HepG2 (cell line): ENCODE results near the gene DNAJB2. TPM values are rescaled to one million over a fixed set of nuclear protein-coding genes. Genes with fewer than 3 reads are reported as not detected.

ENCODE experiments used
- AGO2 ChIP-seq: fragments of 200-400 bp; formaldehyde crosslinking; optimal IDR thresholded peaks from 2 replicates; pipeline ENCODE3; 2017; ENCODE audit warnings: mild to moderate bottlenecking, low read depth, low read length, moderate library complexity
- ASH2L ChIP-seq: fragments of 300-600, 200-600 bp; sonication (generic); IDR thresholded peaks from 2 replicates; pipeline ENCODE4 v1.7.0; 2017; ENCODE audit warnings: low read depth, mild to moderate bottlenecking, moderate library complexity, mixed read lengths, low read length; ENCODE audit not compliant: insufficient read length
- ESRRA ChIP-seq: sonication (generic); formaldehyde crosslinking; IDR thresholded peaks from 2 replicates; pipeline ENCODE4 v1.5.1; 2020; ENCODE audit warnings: mild to moderate bottlenecking, low read depth, missing genetic modification reagents
- GABPB1 ChIP-seq: IDR thresholded peaks from 2 replicates; pipeline ENCODE4 v1.6.1; 2016; ENCODE audit warnings: mild to moderate bottlenecking, missing genetic modification reagents, moderate library complexity, missing compliant biosample characterization
- HMGA1 ChIP-seq: sonication (generic); formaldehyde crosslinking; conservative IDR thresholded peaks from 2 replicates; pipeline ENCODE4 v1.4.0; 2020; ENCODE audit warnings: missing genetic modification reagents
- HNF4A ChIP-seq: sonication (generic); formaldehyde crosslinking; IDR thresholded peaks from 2 replicates; pipeline ENCODE4 v1.4.0; 2020; ENCODE audit warnings: missing genetic modification reagents
- IKZF4 ChIP-seq: sonication (generic); formaldehyde crosslinking; IDR thresholded peaks from 2 replicates; pipeline ENCODE4 v1.5.1; 2020; ENCODE audit warnings: borderline replicate concordance, mild to moderate bottlenecking, low read depth, missing genetic modification reagents; ENCODE audit errors: not compliant biosample characterization
- KLF15 ChIP-seq: sonication (generic); formaldehyde crosslinking; IDR thresholded peaks from 2 replicates; pipeline ENCODE4 v1.8.1; 2023; ENCODE audit warnings: borderline replicate concordance, mild to moderate bottlenecking, inconsistent platforms, missing genetic modification reagents, mixed read lengths
- MIER2 ChIP-seq: IDR thresholded peaks from 2 replicates; pipeline ENCODE4 v1.6.1; 2016; ENCODE audit warnings: missing biosample characterization, missing genetic modification reagents
- MXD1 ChIP-seq: sonication (generic); formaldehyde crosslinking; IDR thresholded peaks from 2 replicates; pipeline ENCODE4 v1.4.0; 2020; ENCODE audit warnings: mild to moderate bottlenecking, missing genetic modification reagents
- NCOA1 ChIP-seq: sonication (generic); formaldehyde crosslinking; IDR thresholded peaks from 2 replicates; pipeline ENCODE4 v1.9.0; 2021; ENCODE audit warnings: missing genetic modification reagents
- NFIC ChIP-seq: IDR thresholded peaks from 2 replicates; pipeline ENCODE4 v1.6.1; 2012; ENCODE audit warnings: mild to moderate bottlenecking, low read length, inconsistent platforms
- RARG ChIP-seq: sonication (generic); formaldehyde crosslinking; IDR thresholded peaks from 2 replicates; pipeline ENCODE4 v1.4.0; 2020; ENCODE audit warnings: low read depth, mild to moderate bottlenecking, missing genetic modification reagents
- SP4 ChIP-seq: sonication (generic); formaldehyde crosslinking; IDR thresholded peaks from 2 replicates; pipeline ENCODE4 v1.8.1; 2023; ENCODE audit warnings: mild to moderate bottlenecking, missing genetic modification reagents
- ZBTB34 ChIP-seq: sonication (generic); formaldehyde crosslinking; IDR thresholded peaks from 2 replicates; pipeline ENCODE4 v1.8.0; 2022; ENCODE audit warnings: mild to moderate bottlenecking, missing genetic modification reagents
- ZBTB49 ChIP-seq: sonication (generic); formaldehyde crosslinking; IDR thresholded peaks from 2 replicates; pipeline ENCODE4 v1.4.0; 2020; ENCODE audit warnings: missing genetic modification reagents, borderline replicate concordance
- ZFP41 ChIP-seq: sonication (generic); formaldehyde crosslinking; IDR thresholded peaks from 2 replicates; pipeline ENCODE4 v1.4.0; 2020; ENCODE audit warnings: mild to moderate bottlenecking, missing genetic modification reagents, borderline replicate concordance
- ZNF205 ChIP-seq: IDR thresholded peaks from 2 replicates; pipeline ENCODE4 v1.6.1; 2018; ENCODE audit warnings: missing biosample characterization, missing genetic modification reagents
- ZNF44 ChIP-seq: sonication (generic); formaldehyde crosslinking; IDR thresholded peaks from 2 replicates; pipeline ENCODE4 v1.5.1; 2020; ENCODE audit warnings: mild to moderate bottlenecking, missing genetic modification reagents
- ZNF639 ChIP-seq: conservative IDR thresholded peaks from 2 replicates; pipeline ENCODE4 v1.6.1; 2018; ENCODE audit warnings: missing genetic modification reagents
- polyA plus RNA-seq, 8 experiments: library from polyadenylated mRNA; depleted of rRNA in 3 of 8; stranded (reverse) in 7 of 8; unstranded in 1 of 8; fragments of >200 nt; fragmentation: Illumina TruSeq in 4 of 8; extraction: Trizol in 4 of 8; gene quantifications; 2 replicates each; pipeline versions ENCODE4 v1.2.1 to v1.2.3, GENCODE V29; 2011 to 2016; ENCODE audit warnings: low read depth in 4 of 8, missing spikeins in 1 of 8, mixed read lengths in 1 of 8; ENCODE audit not compliant: insufficient read depth in 1 of 8
- total RNA-seq, 5 experiments: library from RNA; depleted of rRNA; stranded (reverse); fragments of >200 nt; fragmentation: Illumina TruSeq; extraction: Trizol; gene quantifications; 2 replicates each; pipeline ENCODE4 v1.2.3, GENCODE V29; 2016; ENCODE audit warnings: low read depth in 1 of 5

DNAJB2 gene
- total and polyA plus RNA-seq, 2 of the 13 experiments (the other 11 are each of a cell fraction or from before 2014, with no cell fraction given) = 21.3 to 31.1 TPM

GRCh38 chr2:219279151-219279915 is at the start of gene DNAJB2 (continued):
- TF ChIP-seq ZNF639 (CRISPR knock-in tag) (peak; percentile 73; the same call in 1 of the 2 replicates), SP4 (CRISPR knock-in tag) (peak; percentile 92), HMGA1 (no peak), ZNF205 (CRISPR knock-in tag) (peak; percentile 83; the same call in 1 of the 2 replicates), ZFP41 (CRISPR knock-in tag) (no peak), MXD1 (CRISPR knock-in tag) (peak; percentile 77; the same call in 1 of the 2 replicates), NCOA1 (no peak), ZBTB34 (CRISPR knock-in tag) (0 out of 2 replicates have a peak, but pooled peaks have one; percentile 29), HNF4A (CRISPR knock-in tag) (no peak), RARG (no peak), MIER2 (peak; percentile 38; the same call in 1 of the 2 replicates), ASH2L (peak; percentile 63), GABPB1 (CRISPR knock-in tag) (peak; percentile 85), IKZF4 (CRISPR knock-in tag) (no peak), ESRRA (0 out of 2 replicates have a peak, but pooled peaks have one; percentile 69), AGO2 (peak; percentile 40), ZBTB49 (CRISPR knock-in tag) (no peak), ZNF44 (no peak), KLF15 (CRISPR knock-in tag) (no peak), NFIC (no peak)
